Adrenal gland (tissue), 12 donors: ENCODE data around the gene DPEP1. TPM values are rescaled to one million over a fixed set of nuclear protein-coding genes. Genes with fewer than 3 reads are reported as not detected.
"Not testable (repeated sequence)": the region's sequence is repeated elsewhere in the genome, so short reads cannot be mapped to it uniquely, and the experiment has no call there.

Experiments used
- DNase-seq, 7 donors: peaks; one replicate each; pipeline ENCODE4 v3.0.0-alpha.2; 2019 to 2020
- H3K27ac ChIP-seq, 5 donors: fragments of 200-600 bp; sonication (generic) in 4 of 5; 1 replicate in 3 of 5; 2 replicates in 2 of 5; pipeline versions ENCODE4 v1.5.1 to v1.8.0; 2016 to 2020; ENCODE audit warnings: mild to moderate bottlenecking in 1 of 5
- H3K27me3 ChIP-seq: fragments of 200-600 bp; 2 replicates; pipeline ENCODE4 v1.8.0; 2021
- H3K36me3 ChIP-seq, 2 donors: fragments of 200-600 bp; replicated peaks in 1 of 2; 1 replicate in 1 of 2; 2 replicates in 1 of 2; pipeline versions ENCODE4 v1.5.1 to v1.8.0; 2018 to 2022
- H3K4me1 ChIP-seq, 2 donors: fragments of 200-600 bp; replicated peaks in 1 of 2; 1 replicate in 1 of 2; 2 replicates in 1 of 2; pipeline versions ENCODE4 v1.5.1 to v1.8.0; 2018 to 2021
- H3K4me3 ChIP-seq, 4 donors: fragments of 200-600 bp; sonication (generic) in 3 of 4; one replicate each; pipeline ENCODE4 v1.5.1; 2016 to 2018
- H3K9me3 ChIP-seq, 3 donors: fragments of 200-600 bp; sonication (generic) in 1 of 3; replicated peaks in 1 of 3; 1 replicate in 2 of 3; 2 replicates in 1 of 3; pipeline versions ENCODE4 v1.5.1 to v1.8.0; 2016 to 2021
- POLR2A ChIP-seq, 2 donors: fragments of 450-650 bp; IDR thresholded peaks; one replicate each; pipeline ENCODE4 v1.6.1; 2017; ENCODE audit warnings: antibody characterized with exemption in 2 of 2, mild to moderate bottlenecking in 2 of 2, moderate library complexity in 1 of 2
- WGBS, 4 donors: extraction: QIAGEN DNeasy Blood & Tissue Kit in 2 of 4; methylation state at CpG; one replicate each; pipeline versions ENCODE4 v1.1.5 to v1.1.7; 2013 to 2017; 5-methylcytosine and 5-hydroxymethylcytosine counted together
- intact Hi-C, 2 donors: fragments of 100-400 bp; cut with DNase I; formaldehyde crosslinking; loops; one replicate each; pipeline versions ENCODE4 v1.14.1 to v1.15.0; 2022 to 2023
- polyA plus RNA-seq, 3 donors: library from polyadenylated mRNA; stranded (reverse); fragments of 200-250 nt in 2 of 3; fragments of 350-450 nt in 1 of 3; fragmentation: Illumina TruSeq in 1 of 3; extraction: RNeasy Lipid Tissue Mini Kit (QIAGEN cat#74804) in 1 of 3; gene quantifications; one replicate each; pipeline ENCODE4 v1.2.3, GENCODE V29; 2013 to 2014
- total RNA-seq, 9 donors: library from RNA; depleted of rRNA in 4 of 9; stranded (reverse); fragments of >200 nt in 4 of 9; fragments of 120-200 nt in 1 of 9; fragmentation: NEBNext Ultra II Directional in 1 of 9; extraction: Animal tissue kit (Norgen Biotek cat#: 25700) in 1 of 9; gene quantifications; one replicate each; pipeline versions ENCODE4 v1.1.0 to v1.2.4, GENCODE V29; 2013 to 2023
- TF ChIP-seq, protein P1 (sequence below), 6 experiments: fragments of 450-650 bp in 4 of 6; fragments of 200-600 bp in 2 of 6; sonication (generic) in 1 of 6; IDR thresholded peaks; 1 replicate in 5 of 6; 2 replicates in 1 of 6; pipeline versions ENCODE4 v1.5.1 to v1.8.0; 2016 to 2021; ENCODE audit warnings: antibody characterized with exemption in 6 of 6, mild to moderate bottlenecking in 2 of 6, moderate library complexity in 1 of 6
- donor health status: healthy with polysubstance abuse.
- donor health status: Bipolar disorder and iron deficiency.
- donor health status: DM: yes; HTN: yes; CAD: no.
- donor health status: DM: no; HTN: no; CAD: no.
- donor health status: DM: no; HTN: no; CAD: no.
- donor health status: DM: yes; HTN: yes; CAD: no.

Gene DPEP1
- total and polyA plus RNA-seq, 12 donors, result 0.44 to 27.3 (median 4.5) TPM

DNA sequence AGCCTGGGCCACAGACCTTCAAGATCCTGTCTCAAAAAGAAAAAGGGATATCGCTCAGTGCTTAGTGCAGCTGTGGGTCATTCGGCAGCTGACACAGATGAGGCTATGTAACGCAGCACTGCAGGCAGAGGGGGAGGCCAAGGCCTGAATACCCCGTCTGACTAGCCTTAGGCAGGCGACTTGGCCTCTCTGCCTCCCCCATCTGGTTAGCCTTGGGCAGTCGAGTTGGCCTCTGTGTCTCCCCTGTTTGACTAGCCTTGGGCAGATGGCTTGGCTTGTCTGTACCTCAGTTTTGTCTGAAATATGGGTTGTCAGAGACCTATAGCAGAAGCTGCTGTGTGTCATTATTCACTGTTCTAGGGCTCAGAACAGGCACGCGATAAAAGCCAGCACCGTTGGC, 54.2 kb downstream of the DPEP1 start:
- no peaks in the 10 kb centered on the region for H3K36me3 ChIP-seq
- no peak for TF ChIP-seq POLR2A (IDR thresholded peaks at IDR 0.05)
- TF ChIP-seq, protein P1, sequence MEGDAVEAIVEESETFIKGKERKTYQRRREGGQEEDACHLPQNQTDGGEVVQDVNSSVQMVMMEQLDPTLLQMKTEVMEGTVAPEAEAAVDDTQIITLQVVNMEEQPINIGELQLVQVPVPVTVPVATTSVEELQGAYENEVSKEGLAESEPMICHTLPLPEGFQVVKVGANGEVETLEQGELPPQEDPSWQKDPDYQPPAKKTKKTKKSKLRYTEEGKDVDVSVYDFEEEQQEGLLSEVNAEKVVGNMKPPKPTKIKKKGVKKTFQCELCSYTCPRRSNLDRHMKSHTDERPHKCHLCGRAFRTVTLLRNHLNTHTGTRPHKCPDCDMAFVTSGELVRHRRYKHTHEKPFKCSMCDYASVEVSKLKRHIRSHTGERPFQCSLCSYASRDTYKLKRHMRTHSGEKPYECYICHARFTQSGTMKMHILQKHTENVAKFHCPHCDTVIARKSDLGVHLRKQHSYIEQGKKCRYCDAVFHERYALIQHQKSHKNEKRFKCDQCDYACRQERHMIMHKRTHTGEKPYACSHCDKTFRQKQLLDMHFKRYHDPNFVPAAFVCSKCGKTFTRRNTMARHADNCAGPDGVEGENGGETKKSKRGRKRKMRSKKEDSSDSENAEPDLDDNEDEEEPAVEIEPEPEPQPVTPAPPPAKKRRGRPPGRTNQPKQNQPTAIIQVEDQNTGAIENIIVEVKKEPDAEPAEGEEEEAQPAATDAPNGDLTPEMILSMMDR (IDR thresholded peaks at IDR 0.05), result no peak
- DNase-seq, result no peak
- 74 to 86% (median 80%) methylated on average over 7 to 9 of the region's 9 CpGs for WGBS, 4 donors
- H3K4me1 ChIP-seq, result no peaks in the 10 kb centered on the region
- no peaks in the 10 kb centered on the region for H3K27me3 ChIP-seq
- H3K9me3 ChIP-seq, result no peaks in the 10 kb centered on the region
- intact Hi-C loops, result no loop called here
- H3K4me3 ChIP-seq, result no peak overlapping the region
- no peak overlapping the region for H3K27ac ChIP-seq

DNA sequence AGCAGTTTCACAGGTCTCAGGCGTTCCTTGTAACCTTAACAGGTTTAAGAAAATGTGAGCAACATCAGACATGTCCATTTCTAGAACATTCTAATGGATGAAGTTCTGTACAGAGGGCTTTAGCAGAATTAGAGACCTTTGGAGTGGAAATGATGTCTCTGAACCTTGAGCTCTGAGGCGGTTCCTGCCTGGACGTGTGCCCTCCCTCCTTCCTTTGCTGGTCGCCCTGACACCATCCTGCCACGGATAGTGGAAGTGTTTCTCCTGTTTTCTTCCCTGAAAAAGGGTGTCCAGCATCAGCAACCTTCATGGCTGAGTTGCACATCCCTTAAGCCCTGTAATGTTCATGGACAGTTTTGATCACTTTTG, 55.3 kb downstream of the DPEP1 start:
- H3K27ac ChIP-seq, result no peak overlapping the region
- H3K36me3 ChIP-seq, result no peaks in the 10 kb centered on the region
- no peak overlapping the region for H3K4me3 ChIP-seq
- H3K4me1 ChIP-seq, result no peaks in the 10 kb centered on the region
- H3K9me3 ChIP-seq, result no peaks in the 10 kb centered on the region
- TF ChIP-seq, protein P1 (IDR thresholded peaks at IDR 0.05), result no peak
- no peak for TF ChIP-seq POLR2A (IDR thresholded peaks at IDR 0.05)
- intact Hi-C loops, result no loop called here
- DNase-seq, result no peak
- no peaks in the 10 kb centered on the region for H3K27me3 ChIP-seq
- 68 to 76% (median 73%) methylated on average over 4 to 5 of the region's 5 CpGs for WGBS, 4 donors

DNA sequence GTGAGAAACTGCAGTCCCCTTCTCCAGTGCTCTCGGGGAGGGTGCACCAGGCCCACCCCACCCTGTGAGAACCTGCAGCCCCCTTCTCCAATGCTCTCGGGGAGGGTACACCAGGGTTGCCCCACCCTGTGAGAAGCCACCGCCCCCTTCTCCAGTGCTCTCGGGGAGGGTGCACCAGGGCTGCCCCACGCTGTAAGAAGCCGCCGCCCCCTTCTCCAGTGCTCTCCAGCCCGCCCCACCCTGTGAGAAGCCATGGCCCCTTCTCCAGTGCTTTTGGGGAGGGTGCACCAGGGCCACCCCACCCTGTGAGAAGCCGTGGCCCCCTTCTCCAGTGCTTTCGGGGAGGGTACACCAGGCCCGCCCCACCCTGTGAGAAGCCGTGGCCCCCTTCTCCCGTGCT, 56.3 kb downstream of the DPEP1 start:
- H3K36me3 ChIP-seq, result no peaks in the 10 kb centered on the region
- H3K4me3 ChIP-seq, result no peak overlapping the region
- no peaks in the 10 kb centered on the region for H3K4me1 ChIP-seq
- H3K27me3 ChIP-seq, result no peaks in the 10 kb centered on the region
- 78 to 91% (median 89%) methylated on average over 3 to 13 of the region's 13 CpGs for whole genome bisulfite sequencing, 4 donors
- TF ChIP-seq, protein P1 (IDR thresholded peaks at IDR 0.05), result no peak
- no peak for TF ChIP-seq POLR2A (IDR thresholded peaks at IDR 0.05)
- no peak overlapping the region for H3K27ac ChIP-seq
- no peak for DNase-seq
- intact Hi-C loops, result no loop called here
- no peaks in the 10 kb centered on the region for H3K9me3 ChIP-seq

DNA sequence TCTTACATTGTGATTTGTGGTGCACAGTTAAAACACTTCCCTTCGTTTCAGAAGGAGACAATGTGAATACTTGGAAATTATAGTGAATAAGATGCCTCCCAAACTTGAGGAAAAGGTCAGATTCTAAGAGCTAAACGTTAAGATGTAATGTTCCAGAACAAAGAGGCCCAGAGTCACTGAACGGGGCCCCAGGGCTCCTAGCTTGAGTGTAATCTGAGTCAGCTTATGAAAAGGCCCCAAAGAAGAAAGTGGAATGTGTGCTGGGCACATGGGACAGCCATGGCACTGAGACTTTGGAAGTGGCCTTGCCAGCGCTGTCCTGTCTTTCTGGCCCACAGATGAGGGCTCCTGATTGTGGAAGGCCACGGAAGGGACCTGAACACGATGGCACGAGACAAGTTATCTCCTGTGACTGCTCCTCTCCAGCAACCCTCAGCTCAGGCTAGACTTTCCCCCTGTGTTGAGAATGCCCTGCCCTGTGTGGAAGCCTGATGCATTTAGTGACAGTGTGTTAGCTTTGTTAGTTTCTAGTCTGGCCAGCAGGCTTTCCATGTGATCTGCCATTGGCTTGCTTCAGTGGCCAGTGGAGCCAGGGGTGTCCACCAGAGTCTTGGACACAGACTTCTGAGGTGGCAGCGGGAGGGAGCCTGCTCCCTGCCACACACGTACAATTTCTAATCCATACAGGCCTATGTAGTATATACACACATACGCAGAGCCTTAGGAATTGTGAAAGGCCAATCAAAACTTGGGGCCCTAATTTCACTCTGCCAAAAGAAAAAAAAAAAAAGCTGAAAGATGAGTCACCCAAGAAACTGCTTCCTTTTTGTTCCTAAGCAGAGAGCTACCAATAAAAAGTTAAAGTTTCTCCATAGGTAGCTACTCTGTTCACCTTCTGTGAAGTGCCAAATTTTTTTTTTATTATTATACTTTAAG, 57.3 kb downstream of the DPEP1 start:
- DNase-seq, result no peak
- H3K27ac ChIP-seq, result no peak overlapping the region
- H3K9me3 ChIP-seq, result no peaks in the 10 kb centered on the region
- intact Hi-C loops, result no loop called here
- H3K36me3 ChIP-seq, result no peaks in the 10 kb centered on the region
- H3K4me1 ChIP-seq, result no peaks in the 10 kb centered on the region
- H3K27me3 ChIP-seq, result no peaks in the 10 kb centered on the region
- no peak for TF ChIP-seq POLR2A (IDR thresholded peaks at IDR 0.05)
- TF ChIP-seq, protein P1 (IDR thresholded peaks at IDR 0.05), result no peak
- 75 to 82% (median 80%) methylated on average over 6 to 10 of the region's 10 CpGs for WGBS, 4 donors
- no peak overlapping the region for H3K4me3 ChIP-seq

DNA sequence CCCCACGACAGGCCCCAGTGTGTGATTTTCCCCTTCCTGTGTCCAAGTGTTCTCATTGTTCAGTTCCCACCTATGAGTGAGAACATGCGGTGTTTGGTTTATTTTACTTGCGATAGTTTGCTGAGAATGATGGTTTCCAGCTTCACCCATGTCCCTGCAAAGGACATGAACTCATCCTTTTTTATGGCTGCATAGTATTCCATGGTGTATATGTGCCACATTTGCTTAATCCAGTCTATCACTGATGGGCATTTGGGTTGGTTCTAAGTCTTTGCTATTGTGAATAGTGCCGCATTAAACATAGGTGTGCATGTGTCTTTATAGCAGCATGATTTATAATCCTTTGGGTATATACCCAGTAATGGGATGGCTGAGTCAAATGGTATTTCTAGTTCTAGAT, 58.1 kb downstream of the DPEP1 start:
- H3K27ac ChIP-seq, H3K4me3 ChIP-seq, intact Hi-C loops, H3K4me1 ChIP-seq, H3K27me3 ChIP-seq, DNase-seq, H3K36me3 ChIP-seq, H3K9me3 ChIP-seq: not testable (repeated sequence)
- WGBS, 4 donors, result 84 to 92% (median 91%) methylated on average over 4 of the region's 4 CpGs
